T-helper 22 cell (primary cell): ENCODE results near the gene ASTN2.

ENCODE experiments used
- DNase-seq: peaks from one replicate; pipeline ENCODE4 v3.0.0-alpha.2; 2020; ENCODE audit warnings: low read depth

The ASTN2 gene

GRCh38 chr9:116616304-116616914, 798.4 kb downstream of the ASTN2 start:
- no peak for DNase-seq

- no peak for DNase-seq
Measured at GRCh38 chr9:116608064-116608463, 806.8 kb downstream of the ASTN2 start.

DNA sequence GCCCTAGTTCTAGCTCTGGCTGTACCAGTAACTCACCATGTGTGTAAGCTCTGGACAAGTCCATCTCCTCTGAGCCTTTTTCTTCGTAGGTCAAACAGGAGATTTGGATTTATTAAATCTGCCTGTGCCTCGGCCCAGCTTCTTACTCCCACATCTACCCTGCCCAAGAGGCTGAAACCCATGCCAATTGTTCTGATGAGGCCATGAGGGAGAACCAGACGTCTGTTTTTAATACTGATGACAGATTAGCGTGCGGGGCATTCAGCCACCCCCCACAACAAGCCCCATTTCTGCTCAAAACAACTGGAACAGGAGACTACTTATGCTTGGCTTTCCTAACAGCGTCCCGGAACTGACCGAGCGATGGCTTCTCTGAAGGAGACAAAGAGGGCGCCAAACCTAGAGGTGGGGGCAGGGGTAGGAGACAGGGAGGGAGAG, 808.9 kb downstream of the ASTN2 start:
- DNase-seq = no peak

DNA sequence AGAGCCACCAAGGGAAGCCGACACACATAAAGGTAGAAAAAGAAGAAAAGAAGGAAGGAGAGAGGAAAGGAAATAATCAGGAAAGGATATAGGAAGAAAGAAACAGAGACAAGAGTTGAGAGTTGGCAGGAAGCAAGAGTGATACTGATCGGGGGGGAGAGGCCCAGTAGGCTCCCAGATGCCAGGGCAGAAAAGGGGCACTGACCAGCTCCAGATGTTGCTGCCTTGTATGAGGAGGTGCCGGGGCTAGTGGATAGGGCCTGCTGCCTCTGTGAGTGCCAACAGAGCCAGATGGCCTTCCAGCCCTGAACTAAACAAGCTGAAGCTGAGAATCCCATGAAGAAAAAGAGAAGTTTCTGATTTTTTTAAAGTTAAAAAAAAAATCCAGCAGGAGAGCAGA, 809.8 kb downstream of the ASTN2 start:
- no peak for DNase-seq

DNA sequence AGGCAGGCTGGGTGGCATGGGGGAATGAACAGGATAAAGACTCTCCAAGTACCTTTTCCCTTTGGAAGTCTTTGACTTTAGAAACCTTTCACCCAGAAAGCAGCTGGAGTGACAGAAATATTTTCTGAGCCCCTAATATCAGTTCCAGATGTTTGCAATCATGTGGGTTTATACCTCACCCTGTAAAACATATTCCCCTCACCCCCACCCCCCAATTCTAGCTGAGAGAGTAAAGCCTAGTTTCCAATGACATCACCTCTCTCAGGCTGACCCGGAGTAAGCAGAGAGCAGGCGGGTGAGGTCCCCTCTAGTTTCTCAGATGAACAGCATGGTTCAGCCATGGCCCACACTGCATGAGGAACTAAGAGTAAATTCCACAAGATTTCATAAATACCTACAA, 810.6 kb downstream of the ASTN2 start:
- DNase-seq = no peak

DNA sequence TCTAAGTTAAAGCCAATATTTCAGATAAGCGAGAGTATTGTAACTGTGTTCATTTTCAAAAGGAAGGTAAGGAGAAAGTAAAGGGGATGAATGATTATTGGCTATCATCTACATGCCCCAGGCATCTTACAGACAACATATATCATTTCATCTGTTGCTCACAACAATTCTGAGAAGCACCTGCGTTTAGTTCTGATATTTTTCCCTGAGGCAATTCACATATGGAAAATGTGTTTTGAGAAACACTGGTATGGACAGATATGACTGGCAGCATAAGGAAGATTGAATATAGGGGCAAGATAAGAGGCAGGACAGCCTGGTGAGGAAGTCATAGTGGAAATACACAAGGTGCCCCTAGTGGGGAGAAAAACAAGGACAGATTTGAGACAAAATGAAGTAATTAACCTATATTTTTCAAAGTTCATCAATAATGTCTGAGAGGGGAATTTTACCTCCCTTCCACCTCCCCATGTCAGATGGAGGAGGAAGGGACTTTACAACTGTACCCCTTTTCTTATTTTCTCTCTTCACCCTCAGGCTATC, 815.4 kb downstream of the ASTN2 start:
- no peak for DNase-seq

GRCh38 chr9:116596646-116597045, 818.2 kb downstream of the ASTN2 start:
- DNase-seq = no peak

DNA sequence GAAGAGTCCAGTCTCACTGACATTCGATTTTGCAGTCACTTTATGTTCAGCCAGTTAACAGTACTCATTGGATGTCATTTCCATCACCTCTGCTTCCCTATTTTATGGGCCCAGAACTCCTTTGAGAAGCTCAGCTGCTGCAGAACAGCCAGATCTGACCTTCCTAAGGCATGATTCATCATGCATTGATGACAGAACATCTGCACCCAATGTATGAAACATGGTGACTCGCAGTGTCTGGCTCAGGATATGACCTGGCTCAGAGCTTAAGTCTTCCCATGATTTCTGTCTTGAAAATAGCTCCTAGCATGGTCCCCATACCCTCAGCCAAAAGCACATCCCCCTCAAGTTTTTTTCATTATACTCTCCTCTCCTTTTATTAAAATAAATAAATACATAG, 820.3 kb downstream of the ASTN2 start:
- DNase-seq = no peak

DNA sequence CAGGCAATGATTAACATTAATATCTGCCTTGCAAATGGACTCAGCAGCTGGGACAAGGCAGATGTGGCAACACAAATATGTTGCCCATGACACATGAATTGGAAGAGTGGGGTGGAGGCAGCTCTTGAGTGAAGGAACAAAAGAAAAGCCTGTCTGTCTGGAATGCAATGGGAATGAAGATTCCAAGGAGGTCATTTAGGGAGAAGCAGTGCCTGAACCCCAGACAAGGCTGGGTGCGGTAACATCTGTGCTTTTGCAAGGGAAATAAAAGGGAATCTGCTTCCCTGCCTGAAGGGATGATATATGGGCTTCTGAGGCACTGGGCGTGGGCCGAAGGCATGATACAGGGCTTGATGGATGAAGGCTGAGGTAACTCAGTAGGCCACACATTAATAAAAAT, 821.9 kb downstream of the ASTN2 start:
- no peak for DNase-seq

- DNase-seq = no peak
Measured at GRCh38 chr9:116589392-116590354, 825.2 kb downstream of the ASTN2 start.

- no peak for DNase-seq
Measured at GRCh38 chr9:116587919-116588318, 826.9 kb downstream of the ASTN2 start.

DNA sequence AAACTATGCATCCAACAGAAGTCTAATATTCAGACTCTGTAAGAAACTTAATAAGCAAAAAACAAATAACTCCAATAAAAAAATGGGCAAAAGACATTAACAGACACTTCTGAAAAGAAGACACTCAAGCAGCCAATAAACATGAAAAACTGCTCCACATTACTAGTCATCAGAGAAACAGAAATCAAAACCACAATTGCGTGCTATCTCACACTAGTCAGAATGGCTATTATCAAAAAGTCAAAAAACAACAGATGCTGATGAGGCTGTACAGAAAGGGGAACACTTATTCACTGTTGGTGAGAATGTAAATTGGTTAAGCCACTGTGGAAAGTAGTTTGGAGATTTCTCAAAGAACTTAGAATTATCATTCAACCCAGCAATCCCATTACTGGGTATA, 829.0 kb downstream of the ASTN2 start:
- no peak for DNase-seq

DNA sequence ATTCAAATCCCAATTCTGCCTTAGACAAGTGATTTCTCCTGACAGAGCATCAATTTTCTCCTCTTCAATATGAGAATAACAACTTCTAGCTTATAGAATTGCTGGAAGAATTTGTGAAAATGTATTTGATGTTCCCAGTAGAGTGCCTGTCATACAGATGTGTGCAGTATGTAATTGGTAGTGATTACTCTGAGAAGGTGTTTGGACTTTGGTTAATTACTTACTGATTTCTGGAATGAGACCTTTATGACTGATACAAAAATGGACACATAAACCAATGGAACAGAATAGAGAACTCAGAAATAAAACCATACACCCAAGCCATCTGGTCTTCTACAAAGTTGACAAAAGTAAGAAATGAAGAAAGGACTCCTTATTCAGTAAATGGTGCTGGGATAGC, 829.7 kb downstream of the ASTN2 start:
- DNase-seq = no peak

- DNase-seq = no peak
Measured at GRCh38 chr9:116580853-116581252, 834.0 kb downstream of the ASTN2 start.

DNA sequence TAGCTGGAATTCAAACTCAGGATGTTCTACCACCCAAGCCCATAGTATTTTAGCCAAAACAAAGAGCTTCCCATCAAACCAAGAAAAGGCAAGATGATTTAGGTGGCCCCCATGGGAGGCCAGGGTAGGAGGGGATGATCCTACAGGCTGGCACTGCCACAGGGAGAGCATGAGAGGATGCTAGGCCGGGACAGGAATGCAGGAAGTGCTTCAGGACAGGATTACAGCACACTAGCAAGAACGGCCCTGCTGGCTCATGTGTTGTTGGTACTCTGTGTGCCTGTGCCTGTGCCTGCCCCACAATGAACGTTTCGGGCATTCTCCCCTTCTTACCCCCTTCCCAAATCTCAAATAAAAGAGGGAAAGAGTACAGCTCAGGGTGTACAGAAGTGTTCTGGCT, 838.5 kb downstream of the ASTN2 start:
- DNase-seq = no peak

DNA sequence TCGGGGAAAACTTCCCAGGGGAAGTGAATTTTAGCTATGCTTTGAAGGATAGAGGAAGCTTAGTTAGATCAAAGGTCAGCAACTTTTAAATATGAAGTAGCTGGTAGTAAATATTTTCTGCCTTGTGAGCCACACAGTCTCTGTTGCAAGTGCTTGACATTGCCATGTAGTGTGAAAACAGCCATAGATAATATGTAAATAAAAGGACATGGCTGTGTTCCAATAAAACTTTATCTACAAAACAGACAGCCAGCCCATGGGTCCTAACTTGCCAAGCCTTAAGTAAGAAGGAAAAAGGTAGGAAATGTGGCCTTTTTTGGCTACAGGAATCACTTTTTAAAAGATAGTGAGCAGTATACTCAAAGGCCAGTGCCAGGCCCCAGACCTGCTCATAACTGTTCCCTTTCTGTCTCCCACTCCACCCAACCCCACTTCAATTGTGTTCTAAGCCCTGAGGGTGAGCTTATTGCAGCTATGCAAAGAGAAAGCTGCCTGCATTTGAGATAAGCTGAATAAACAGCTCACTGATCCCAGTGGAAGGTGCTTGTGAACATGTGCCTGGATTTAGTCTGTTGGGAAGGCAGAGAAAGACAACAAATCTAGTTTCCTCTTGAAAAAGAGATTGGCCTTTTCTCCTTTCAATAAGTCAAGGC, 840.7 kb downstream of the ASTN2 start:
- DNase-seq = no peak

- DNase-seq = no peak
Measured at GRCh38 chr9:116572095-116572748, 842.6 kb downstream of the ASTN2 start.

- DNase-seq = no peak
Measured at GRCh38 chr9:116569111-116569510, 845.7 kb downstream of the ASTN2 start.

DNA sequence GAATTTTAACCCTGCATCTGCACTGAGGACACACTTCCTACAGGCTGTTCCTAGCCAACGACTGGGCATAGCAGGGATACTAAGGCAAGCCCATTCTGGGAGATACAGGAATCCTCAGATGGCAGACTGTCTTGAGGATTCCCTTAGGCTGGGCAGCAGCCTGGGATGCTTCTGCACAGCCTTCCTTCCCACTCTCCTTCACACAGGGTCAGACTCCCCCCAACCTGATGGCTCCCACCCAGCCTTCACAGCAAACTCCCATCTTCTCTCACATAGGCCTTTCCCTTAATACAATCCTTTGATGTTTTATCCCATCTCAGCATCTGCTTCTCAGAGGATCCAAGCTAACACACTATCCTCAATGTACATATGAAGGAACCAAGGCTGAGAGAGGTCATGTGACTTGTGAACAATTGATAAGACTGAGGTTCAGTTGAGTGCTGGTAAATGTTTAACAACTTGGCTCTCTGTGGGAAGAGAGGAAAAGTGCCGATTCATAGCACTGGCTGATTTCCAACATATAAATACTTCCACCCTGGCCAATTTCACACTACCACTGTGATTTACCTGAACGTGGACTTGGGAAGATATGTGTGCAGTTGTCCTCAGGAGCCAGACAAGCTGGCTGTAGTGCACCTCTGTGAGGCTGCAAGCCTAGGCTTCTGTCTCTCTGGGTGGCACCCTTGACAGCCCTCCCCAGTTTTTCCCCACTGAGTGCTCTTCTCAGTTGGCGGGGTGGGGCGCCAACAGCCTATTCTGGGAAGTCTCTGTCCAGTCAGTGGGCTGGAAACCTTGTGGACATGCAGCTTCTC, 848.0 kb downstream of the ASTN2 start:
- DNase-seq = no peak

- DNase-seq = no peak
Measured at GRCh38 chr9:116565986-116566385, 848.9 kb downstream of the ASTN2 start.

DNA sequence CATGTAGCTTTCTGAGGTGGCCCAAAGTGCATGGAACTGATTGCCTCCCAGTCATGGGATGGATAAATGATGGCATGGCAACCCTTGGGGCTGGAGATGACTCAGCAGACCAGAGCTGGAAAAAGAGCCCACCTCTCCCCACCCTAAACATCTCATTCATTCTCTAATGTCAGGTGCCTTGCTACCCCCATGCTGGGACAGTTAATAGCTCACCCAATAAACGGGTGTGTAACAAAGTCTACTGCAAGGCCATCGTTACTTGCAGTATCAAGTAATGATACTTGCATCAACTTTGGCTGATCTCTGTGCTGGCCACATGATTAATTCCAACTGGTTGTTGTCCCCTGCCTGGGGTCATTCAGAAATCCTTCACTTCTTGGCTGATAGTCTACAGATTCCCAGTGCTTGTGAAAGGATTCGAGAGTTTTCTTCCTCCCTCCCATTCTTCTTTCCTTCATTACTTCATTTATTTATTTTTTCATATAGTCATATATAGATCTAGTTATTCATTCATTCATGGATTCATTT, 850.5 kb downstream of the ASTN2 start:
- DNase-seq = no peak
